ENCODE measurements around the gene DSCAM. TPM values are rescaled to one million over a fixed set of nuclear protein-coding genes. Genes with fewer than 3 reads are reported as not detected.

The DSCAM gene
- total and polyA plus RNA-seq, 4 donors, result 0.02 to 0.25 (median 0.09) TPM

DNA sequence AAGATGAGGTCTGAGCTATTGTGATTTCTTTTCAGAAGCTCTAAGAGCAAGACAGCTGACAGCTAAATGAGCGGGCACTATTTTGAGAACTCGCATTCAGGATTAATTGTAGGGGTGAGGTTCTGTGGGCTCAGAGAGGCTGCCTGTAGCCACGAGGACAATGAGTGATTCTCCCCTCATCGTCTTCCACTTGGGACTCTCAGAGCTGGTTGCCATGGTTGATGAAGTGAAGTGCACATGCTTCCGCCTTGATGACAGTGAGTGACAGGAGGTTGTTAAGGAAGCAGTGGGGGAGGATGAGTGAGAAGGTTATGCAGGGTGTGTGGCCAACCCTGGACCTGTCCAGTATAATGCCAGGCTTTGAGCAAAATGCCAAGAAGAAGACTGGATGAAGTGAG lies 638.0 kb downstream of the DSCAM start:
- Histone ChIP-seq H3K9me3 (ENCODE audit: control insufficient read depth in 4 of 4, insufficient read depth in 3 of 4, low read length in 3 of 4) (no peaks in the 10 kb centered on the region), H3K36me3 (ENCODE audit: control insufficient read depth in 4 of 4, insufficient read depth in 4 of 4, low read length in 4 of 4) (no peaks in the 10 kb centered on the region), H3K4me1 (ENCODE audit: control insufficient read depth in 5 of 5, insufficient read depth in 5 of 5, low read length in 5 of 5) (no peaks in the 10 kb centered on the region), H3K27ac (ENCODE audit: low read depth in 1 of 2, low read length in 1 of 2) (no peak overlapping the region), H3K27me3 (ENCODE audit: control insufficient read depth in 3 of 3, insufficient read depth in 3 of 3, low read length in 2 of 3) (no peaks in the 10 kb centered on the region), H3K4me3 (no peak overlapping the region), H3K9ac (ENCODE audit: insufficient read depth in 1 of 2, low read length in 2 of 2) (no peak overlapping the region)
- DNase-seq (no peak), ATAC-seq (ENCODE audit: insufficient read depth, low FRiP score) (no peak)
- 75 to 85% methylated on average over 5 of the region's 5 CpGs for WGBS, 2 donors
- TF ChIP-seq, protein P1, sequence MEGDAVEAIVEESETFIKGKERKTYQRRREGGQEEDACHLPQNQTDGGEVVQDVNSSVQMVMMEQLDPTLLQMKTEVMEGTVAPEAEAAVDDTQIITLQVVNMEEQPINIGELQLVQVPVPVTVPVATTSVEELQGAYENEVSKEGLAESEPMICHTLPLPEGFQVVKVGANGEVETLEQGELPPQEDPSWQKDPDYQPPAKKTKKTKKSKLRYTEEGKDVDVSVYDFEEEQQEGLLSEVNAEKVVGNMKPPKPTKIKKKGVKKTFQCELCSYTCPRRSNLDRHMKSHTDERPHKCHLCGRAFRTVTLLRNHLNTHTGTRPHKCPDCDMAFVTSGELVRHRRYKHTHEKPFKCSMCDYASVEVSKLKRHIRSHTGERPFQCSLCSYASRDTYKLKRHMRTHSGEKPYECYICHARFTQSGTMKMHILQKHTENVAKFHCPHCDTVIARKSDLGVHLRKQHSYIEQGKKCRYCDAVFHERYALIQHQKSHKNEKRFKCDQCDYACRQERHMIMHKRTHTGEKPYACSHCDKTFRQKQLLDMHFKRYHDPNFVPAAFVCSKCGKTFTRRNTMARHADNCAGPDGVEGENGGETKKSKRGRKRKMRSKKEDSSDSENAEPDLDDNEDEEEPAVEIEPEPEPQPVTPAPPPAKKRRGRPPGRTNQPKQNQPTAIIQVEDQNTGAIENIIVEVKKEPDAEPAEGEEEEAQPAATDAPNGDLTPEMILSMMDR (IDR thresholded peaks at IDR 0.05; ENCODE audit: control extremely low read depth, extremely low read depth), result no peak

DNA sequence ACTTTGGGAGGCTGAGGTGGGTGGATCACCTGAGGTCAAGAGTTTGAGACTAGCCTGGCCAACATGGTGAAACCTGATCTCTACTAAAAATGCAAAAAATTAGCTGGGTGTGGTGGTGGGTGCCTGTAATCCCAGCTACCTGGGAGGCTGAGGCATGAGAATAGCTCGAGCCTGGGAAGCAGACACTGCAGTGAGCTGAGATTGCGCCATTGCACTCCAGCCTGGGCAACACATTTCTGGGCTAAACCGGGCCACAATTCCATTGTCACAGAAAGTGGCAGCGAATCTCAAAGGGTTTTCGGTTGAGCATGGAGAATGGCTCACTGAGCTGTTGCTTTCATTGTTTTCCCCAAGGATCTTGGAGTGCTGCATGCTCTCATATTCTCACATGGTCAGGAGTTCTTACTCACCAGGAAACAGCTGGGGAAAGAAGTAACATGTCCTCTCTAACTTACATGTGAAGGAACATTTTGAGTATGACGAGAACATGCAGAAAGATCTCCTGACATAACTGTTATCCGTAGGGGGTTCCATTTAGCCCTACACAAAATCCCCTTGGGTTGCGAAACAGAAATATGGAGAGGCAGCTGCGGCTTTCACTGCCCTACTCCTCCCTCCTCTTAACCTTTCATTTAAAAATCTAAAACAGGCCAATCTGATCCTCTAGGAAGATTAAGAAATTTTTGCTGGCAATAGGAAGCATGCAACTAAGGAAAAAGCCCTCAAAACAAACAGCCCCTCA lies 638.6 kb downstream of the DSCAM start:
- TF ChIP-seq, protein P1 (IDR thresholded peaks at IDR 0.05; ENCODE audit: control extremely low read depth, extremely low read depth), result no peak
- no peak overlapping the region for H3K27ac ChIP-seq (ENCODE audit: low read depth in 1 of 2, low read length in 1 of 2)
- ATAC-seq (ENCODE audit: insufficient read depth, low FRiP score) (no peak), DNase-seq (no peak)
- H3K4me3 ChIP-seq, result no peak overlapping the region
- H3K9ac ChIP-seq (ENCODE audit: insufficient read depth in 1 of 2, low read length in 2 of 2), result no peak overlapping the region
- 83 to 88% methylated on average over 9 of the region's 9 CpGs for WGBS, 2 donors
- H3K9me3 ChIP-seq (ENCODE audit: control insufficient read depth in 4 of 4, insufficient read depth in 3 of 4, low read length in 3 of 4), result no peaks in the 10 kb centered on the region
- no peaks in the 10 kb centered on the region for H3K36me3 ChIP-seq (ENCODE audit: control insufficient read depth in 4 of 4, insufficient read depth in 4 of 4, low read length in 4 of 4)
- H3K27me3 ChIP-seq (ENCODE audit: control insufficient read depth in 3 of 3, insufficient read depth in 3 of 3, low read length in 2 of 3), result no peaks in the 10 kb centered on the region
- H3K4me1 ChIP-seq (ENCODE audit: control insufficient read depth in 5 of 5, insufficient read depth in 5 of 5, low read length in 5 of 5), result no peaks in the 10 kb centered on the region

DNA sequence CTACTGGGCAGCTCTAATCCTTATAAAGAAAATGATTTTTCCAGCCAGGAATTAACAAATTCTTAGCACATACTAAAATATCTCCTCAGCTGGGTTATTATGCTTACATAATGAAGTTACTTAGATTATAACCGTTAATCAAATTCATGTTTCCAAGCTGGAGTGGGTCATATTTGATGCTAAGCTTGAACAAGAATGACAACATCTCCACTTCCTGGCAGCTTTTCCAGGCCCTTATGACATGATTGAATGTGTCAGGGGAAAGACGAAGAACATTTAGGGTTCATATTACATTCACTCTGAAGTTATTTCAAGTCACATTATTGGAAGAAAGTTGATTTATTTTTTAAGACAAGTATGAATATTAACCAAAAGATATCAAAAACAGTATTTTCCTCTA lies 646.0 kb downstream of the DSCAM start:
- TF ChIP-seq, protein P1 (IDR thresholded peaks at IDR 0.05; ENCODE audit: control extremely low read depth, extremely low read depth), result no peak
- no peak overlapping the region for H3K9ac ChIP-seq (ENCODE audit: insufficient read depth in 1 of 2, low read length in 2 of 2)
- H3K27ac ChIP-seq (ENCODE audit: low read depth in 1 of 2, low read length in 1 of 2), result no peak overlapping the region
- H3K4me3 ChIP-seq, result no peak overlapping the region
- H3K27me3 ChIP-seq (ENCODE audit: control insufficient read depth in 3 of 3, insufficient read depth in 3 of 3, low read length in 2 of 3), result no peaks in the 10 kb centered on the region
- no peaks in the 10 kb centered on the region for H3K4me1 ChIP-seq (ENCODE audit: control insufficient read depth in 5 of 5, insufficient read depth in 5 of 5, low read length in 5 of 5)
- no peaks in the 10 kb centered on the region for H3K36me3 ChIP-seq (ENCODE audit: control insufficient read depth in 4 of 4, insufficient read depth in 4 of 4, low read length in 4 of 4)
- DNase-seq (peak in 2 of 3 donors; percentile 28 to 46), ATAC-seq (ENCODE audit: insufficient read depth, low FRiP score) (no peak)
- WGBS, 2 donors, result 44 to 69% methylated on average over 2 of the region's 2 CpGs
- no peaks in the 10 kb centered on the region for H3K9me3 ChIP-seq (ENCODE audit: control insufficient read depth in 4 of 4, insufficient read depth in 3 of 4, low read length in 3 of 4)

DNA sequence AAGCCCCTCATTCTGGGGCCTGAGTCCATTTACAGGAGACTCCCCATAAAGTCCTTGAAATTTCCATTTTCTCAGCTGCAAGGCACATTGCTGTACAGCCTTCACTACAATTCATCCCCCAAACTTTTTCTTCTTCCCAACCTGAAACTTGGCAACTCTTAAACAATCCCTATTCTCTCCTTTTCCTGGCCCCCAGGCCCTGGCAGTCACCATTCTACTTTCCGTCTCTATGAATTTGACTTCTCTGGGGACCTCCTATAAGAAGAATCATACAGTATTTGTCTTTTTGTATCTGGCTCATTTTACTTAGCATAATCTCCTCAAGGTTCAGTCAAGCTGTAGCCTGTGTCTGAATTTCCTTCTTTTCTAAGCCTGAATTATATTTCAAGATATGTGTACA lies 646.8 kb downstream of the DSCAM start:
- Histone ChIP-seq H3K27me3 (ENCODE audit: control insufficient read depth in 3 of 3, insufficient read depth in 3 of 3, low read length in 2 of 3) (no peaks in the 10 kb centered on the region), H3K9me3 (ENCODE audit: control insufficient read depth in 4 of 4, insufficient read depth in 3 of 4, low read length in 3 of 4) (no peaks in the 10 kb centered on the region), H3K4me1 (ENCODE audit: control insufficient read depth in 5 of 5, insufficient read depth in 5 of 5, low read length in 5 of 5) (no peaks in the 10 kb centered on the region), H3K27ac (ENCODE audit: low read depth in 1 of 2, low read length in 1 of 2) (no peak overlapping the region), H3K9ac (ENCODE audit: insufficient read depth in 1 of 2, low read length in 2 of 2) (no peak overlapping the region), H3K36me3 (ENCODE audit: control insufficient read depth in 4 of 4, insufficient read depth in 4 of 4, low read length in 4 of 4) (no peaks in the 10 kb centered on the region), H3K4me3 (no peak overlapping the region)
- 83 to 96% methylated on average over 1 of the region's 1 CpG for WGBS, 2 donors
- TF ChIP-seq, protein P1 (IDR thresholded peaks at IDR 0.05; ENCODE audit: control extremely low read depth, extremely low read depth), result no peak
- ATAC-seq (ENCODE audit: insufficient read depth, low FRiP score) (no peak), DNase-seq (no peak)

Measured in lung (tissue), 12 donors.